ENCODE measurements around the gene EYA4.

EYA4 gene

DNA sequence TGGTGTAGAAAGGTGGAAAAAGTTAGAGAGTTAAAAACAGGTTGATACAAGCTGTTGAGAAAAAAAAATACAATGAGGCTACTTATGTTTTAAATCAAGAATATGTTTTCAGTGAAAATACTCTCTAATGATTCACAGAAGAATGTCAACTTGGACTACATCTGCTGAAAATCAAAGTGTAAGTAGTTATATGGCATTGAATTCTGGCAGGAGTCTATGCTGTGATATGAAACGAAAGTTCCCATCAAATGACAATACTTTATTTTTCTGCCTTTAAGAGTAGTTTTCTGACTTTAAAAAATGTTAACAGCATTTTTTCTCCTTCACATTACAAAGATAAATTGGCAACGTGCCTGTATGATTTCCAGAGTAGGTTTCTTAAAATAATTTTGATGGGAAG is 158.3 kb downstream of the EYA4 start:
- DNase-seq (ENCODE audit: low read depth), result no peak
- TF ChIP-seq, protein P1, sequence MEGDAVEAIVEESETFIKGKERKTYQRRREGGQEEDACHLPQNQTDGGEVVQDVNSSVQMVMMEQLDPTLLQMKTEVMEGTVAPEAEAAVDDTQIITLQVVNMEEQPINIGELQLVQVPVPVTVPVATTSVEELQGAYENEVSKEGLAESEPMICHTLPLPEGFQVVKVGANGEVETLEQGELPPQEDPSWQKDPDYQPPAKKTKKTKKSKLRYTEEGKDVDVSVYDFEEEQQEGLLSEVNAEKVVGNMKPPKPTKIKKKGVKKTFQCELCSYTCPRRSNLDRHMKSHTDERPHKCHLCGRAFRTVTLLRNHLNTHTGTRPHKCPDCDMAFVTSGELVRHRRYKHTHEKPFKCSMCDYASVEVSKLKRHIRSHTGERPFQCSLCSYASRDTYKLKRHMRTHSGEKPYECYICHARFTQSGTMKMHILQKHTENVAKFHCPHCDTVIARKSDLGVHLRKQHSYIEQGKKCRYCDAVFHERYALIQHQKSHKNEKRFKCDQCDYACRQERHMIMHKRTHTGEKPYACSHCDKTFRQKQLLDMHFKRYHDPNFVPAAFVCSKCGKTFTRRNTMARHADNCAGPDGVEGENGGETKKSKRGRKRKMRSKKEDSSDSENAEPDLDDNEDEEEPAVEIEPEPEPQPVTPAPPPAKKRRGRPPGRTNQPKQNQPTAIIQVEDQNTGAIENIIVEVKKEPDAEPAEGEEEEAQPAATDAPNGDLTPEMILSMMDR (conservative IDR thresholded peaks at IDR 0.05; ENCODE audit: low read depth, low read length), result no peak
- no peak overlapping the region for H3K4me3 ChIP-seq (ENCODE audit: low read depth, low read length)

- H3K4me3 ChIP-seq (ENCODE audit: low read depth, low read length), result no peak overlapping the region
- TF ChIP-seq, protein P1 (conservative IDR thresholded peaks at IDR 0.05; ENCODE audit: low read depth, low read length), result no peak
- no peak for DNase-seq (ENCODE audit: low read depth)
Observed at GRCh38 chr6:133404151-133404550, 163.0 kb downstream of the EYA4 start.

GRCh38 chr6:133404728-133405127 is 163.6 kb downstream of the EYA4 start:
- no peak overlapping the region for H3K4me3 ChIP-seq (ENCODE audit: low read depth, low read length)
- no peak for DNase-seq (ENCODE audit: low read depth)
- TF ChIP-seq, protein P1 (conservative IDR thresholded peaks at IDR 0.05; ENCODE audit: low read depth, low read length), result no peak

DNA sequence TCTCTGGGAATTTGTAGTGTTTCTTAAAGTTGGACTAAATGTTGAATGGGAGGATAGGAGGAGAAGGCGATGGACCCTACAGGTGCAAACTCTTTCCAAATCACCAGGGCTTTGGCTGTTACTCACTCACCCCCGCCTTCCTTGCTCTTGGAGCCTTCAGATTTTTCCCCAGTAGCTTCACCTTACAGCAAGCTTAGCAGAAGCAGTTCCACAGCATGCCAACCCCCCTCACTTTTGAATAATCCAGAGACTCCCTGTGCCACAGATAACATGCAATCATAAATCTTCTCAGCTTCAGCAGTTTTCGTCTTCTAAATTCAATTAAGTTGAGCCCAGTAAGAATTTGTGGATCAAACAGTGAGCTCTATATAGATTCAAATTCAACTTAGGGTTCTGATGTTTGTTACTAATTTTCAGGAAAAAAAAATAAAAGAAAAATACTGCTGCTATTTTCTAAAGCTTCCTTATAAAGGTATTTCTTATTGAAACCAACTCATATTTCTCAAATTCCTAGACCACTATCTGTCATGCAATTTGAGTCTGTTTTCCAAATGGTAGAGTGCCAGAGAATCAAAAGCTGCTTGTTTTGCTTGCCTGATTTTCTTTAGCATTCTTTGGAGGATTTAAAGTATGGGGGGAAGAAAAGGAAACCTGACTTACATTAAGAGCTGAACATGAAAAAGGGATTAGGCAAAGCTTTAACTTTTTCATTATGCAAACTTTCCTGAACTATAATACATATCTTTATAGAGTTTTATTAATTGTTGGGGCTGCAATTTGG is 166.4 kb downstream of the EYA4 start:
- TF ChIP-seq, protein P1 (conservative IDR thresholded peaks at IDR 0.05; ENCODE audit: low read depth, low read length), result no peak
- DNase-seq (ENCODE audit: low read depth), result peak; percentile 24

GRCh38 chr6:133408132-133408531 is 167.0 kb downstream of the EYA4 start:
- DNase-seq (ENCODE audit: low read depth), result no peak
- H3K4me3 ChIP-seq (ENCODE audit: low read depth, low read length), result no peak overlapping the region
- TF ChIP-seq, protein P1 (conservative IDR thresholded peaks at IDR 0.05; ENCODE audit: low read depth, low read length), result no peak

More for the DNA sequence above, 166.4 kb downstream of the EYA4 start:
- H3K4me3 ChIP-seq (ENCODE audit: low read depth, low read length), result no peak overlapping the region

DNA sequence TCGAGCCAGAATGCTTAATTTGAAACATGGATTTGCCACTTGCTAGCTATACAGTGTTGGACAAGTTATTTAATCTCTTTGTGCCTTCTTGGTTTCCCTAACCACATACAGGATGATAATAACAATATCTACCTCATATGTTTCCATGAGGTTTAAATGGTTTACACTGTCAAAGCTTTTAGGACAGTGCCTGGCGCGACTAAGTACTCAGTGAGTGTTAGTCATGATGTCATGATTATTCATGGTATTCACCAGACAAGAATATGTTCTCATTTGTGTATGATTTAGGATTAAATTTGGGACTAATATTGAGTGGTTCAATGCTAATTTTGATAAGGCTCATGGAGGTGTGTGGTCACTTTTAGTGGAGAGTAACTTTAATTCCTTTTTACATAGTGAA is 167.4 kb downstream of the EYA4 start:
- TF ChIP-seq, protein P1 (conservative IDR thresholded peaks at IDR 0.05; ENCODE audit: low read depth, low read length), result no peak
- H3K4me3 ChIP-seq (ENCODE audit: low read depth, low read length), result no peak overlapping the region
- no peak for DNase-seq (ENCODE audit: low read depth)
